Mononuclear cell (primary cell): Measurements from ENCODE around the gene CSF3. TPM values are rescaled to one million over a fixed set of nuclear protein-coding genes. Genes with fewer than 3 reads are reported as not detected.
A peak's percentile ranks its signal among the peaks of the same experiment; 100 is the strongest.
"Not testable (repeated sequence)": the region's sequence is repeated elsewhere in the genome, so short reads cannot be mapped to it uniquely, and the experiment has no call there.

ENCODE experiments used
- H3K27me3 ChIP-seq: 2 replicates; pipeline ENCODE4 v1.6.0; 2011; ENCODE audit warnings: low read length, control low read depth; ENCODE audit not compliant: insufficient read depth
- H3K4me1 ChIP-seq: 2 replicates; pipeline ENCODE4 v1.5.1; 2011; ENCODE audit warnings: mild to moderate bottlenecking, low read length, control low read depth; ENCODE audit not compliant: insufficient read depth
- H3K4me3 ChIP-seq: 2 replicates; pipeline ENCODE4 v1.5.1; 2011; ENCODE audit warnings: mild to moderate bottlenecking, low read length, moderate library complexity
- H3K9me3 ChIP-seq: 2 replicates; pipeline ENCODE4 v1.5.1; 2011; ENCODE audit warnings: low read depth, mild to moderate bottlenecking, control low read depth, low read length
- total RNA-seq: library from RNA; depleted of rRNA; stranded (reverse); fragments of >200 nt; gene quantifications from one replicate; pipeline ENCODE4 v1.2.3, GENCODE V29; 2012

The CSF3 gene
- total RNA-seq, 1 donor = not detected

DNA sequence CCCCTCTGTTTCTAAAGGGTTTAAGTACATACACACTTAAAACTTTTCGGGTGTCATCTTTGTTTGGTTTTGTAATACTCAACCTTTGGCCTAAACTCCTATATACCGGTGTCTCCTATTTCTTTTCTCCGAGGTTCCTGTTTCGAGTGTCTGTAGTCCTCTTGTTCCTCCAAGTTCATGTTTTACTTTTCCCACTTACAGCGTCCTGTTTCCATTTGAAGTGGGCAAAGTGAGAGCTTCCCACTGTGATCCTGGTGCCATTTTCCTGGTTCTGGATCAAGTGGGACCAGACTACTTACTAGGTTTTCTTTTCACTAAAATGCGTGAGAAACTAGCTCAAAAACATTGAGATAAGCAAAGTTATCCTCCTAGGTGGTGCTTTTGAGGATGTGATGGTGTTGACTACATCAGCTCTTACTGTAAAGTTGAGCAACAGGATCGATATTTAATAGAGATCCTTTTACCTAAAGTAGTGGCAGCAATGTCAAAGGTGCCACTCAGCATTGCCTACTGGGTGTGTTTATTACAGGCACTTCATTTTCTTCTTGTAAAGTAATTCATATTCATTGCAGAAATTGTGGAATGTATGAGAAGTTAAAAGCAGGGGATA lies 33.4 kb upstream of the CSF3 start:
- H3K27me3 ChIP-seq = no peaks in the 10 kb centered on the region
- peaks cover 23% of the 10 kb centered on the region for H3K4me1 ChIP-seq
- H3K9me3 ChIP-seq = no peaks in the 10 kb centered on the region
- H3K4me3 ChIP-seq = peak overlapping the region; percentile 87

DNA sequence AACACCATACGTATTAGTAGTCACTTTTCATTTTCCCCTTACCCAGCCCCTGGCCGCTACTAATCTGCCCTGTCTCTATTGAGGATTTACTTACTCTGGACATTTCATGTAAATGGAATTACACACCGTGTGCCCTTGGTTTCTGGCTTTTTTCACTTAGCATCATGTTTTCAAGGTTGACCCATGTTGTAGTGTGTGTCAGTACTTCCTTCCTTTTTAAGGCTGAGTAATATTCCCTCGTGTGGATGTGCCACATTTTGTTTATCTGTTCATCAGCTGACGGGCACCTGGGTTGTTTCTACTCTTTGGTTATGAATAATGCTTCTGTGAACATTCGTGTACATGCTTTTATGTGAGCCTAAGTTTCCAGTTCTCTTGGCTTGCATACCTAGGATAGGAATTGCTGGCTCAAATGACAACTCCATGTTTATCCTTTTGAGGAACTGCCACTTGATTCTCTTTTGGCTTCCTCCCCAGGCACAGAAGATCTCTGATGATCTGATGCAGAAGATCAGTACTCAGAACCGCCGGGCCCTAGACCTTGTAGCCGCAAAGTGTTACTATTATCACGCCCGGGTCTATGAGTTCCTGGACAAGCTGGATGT lies 26.9 kb upstream of the CSF3 start:
- no peaks in the 10 kb centered on the region for H3K4me1 ChIP-seq
- no peak overlapping the region for H3K4me3 ChIP-seq
- no peaks in the 10 kb centered on the region for H3K27me3 ChIP-seq
- no peaks in the 10 kb centered on the region for H3K9me3 ChIP-seq

DNA sequence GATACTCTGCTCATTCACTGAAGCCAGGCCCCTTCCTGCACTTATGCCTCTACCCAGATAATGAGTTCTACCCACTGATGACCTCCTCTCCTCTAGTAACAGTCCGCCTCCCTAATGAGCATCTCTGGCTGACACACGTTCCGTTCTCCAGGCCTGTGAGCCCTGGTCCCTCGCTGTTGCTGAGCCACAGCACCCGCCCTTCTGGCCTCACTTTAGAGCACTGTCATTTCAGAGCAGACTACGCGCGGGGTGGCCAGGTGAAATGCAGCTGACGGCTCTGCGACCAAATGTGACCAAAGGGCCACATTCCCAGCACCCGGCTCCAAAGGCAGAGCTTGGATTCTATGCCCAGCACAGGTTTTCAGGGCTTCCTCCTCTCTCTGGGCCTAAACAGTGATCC lies 20.8 kb upstream of the CSF3 start:
- Histone ChIP-seq H3K4me1 (no peaks in the 10 kb centered on the region), H3K4me3 (no peak overlapping the region), H3K27me3 (no peaks in the 10 kb centered on the region), H3K9me3 (no peaks in the 10 kb centered on the region)

DNA sequence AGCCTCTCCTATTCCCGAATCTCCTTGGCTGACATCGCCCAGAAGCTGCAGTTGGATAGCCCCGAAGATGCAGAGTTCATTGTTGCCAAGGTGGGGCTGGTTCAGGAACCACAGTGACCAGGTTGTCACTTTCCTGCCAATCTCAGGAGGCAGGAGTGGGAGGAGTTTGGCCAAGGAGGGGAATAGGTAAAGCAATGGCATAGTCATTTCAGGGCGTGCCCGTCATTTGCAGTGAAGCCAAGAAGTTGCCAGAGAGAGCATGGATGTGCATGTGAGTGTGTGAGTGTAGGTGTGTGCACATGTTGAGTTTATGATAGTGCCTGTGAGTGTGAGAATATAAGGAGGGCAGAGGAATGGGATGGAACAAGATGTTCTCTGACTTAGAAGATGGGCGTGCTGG lies 19.8 kb upstream of the CSF3 start:
- Histone ChIP-seq H3K27me3 (no peaks in the 10 kb centered on the region), H3K4me1 (no peaks in the 10 kb centered on the region), H3K4me3 (no peak overlapping the region), H3K9me3 (no peaks in the 10 kb centered on the region)

DNA sequence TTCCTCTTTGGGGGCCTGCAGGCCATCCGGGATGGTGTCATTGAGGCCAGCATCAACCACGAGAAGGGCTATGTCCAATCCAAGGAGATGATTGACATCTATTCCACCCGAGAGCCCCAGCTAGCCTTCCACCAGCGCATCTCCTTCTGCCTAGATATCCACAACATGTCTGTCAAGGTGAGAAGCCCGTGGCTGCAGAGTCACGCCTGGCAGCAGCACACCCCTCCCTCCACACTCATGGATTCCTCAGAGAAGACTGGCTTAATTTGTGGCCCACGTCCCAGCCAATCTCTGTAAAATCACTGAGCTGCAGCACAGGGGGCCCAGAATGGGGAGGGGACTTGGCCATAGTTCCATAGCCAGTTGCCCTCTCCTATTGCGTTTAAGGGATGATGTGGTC lies 19.1 kb upstream of the CSF3 start:
- no peaks in the 10 kb centered on the region for H3K9me3 ChIP-seq
- no peaks in the 10 kb centered on the region for H3K27me3 ChIP-seq
- no peaks in the 10 kb centered on the region for H3K4me1 ChIP-seq
- H3K4me3 ChIP-seq = no peak overlapping the region

DNA sequence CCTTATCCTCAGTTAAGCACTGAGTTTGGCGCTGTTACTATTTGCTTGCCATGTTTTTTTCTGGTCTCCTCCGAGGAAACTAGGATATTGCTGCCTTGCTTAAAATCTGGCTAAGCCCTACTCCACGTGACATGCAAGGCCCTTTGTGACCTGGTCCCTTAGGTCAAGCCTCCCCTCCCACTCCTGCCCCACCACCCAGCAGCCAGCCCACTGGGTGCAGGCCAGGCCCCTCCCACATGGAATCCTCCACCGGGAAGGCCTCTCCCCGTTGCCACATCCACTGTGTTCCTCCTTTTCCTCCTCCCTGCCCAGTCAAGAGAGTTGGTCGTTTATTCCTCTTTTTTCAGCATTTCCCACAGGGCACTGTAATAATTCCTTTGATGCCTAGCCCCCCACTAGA lies 18.4 kb upstream of the CSF3 start:
- Histone ChIP-seq H3K4me1 (no peaks in the 10 kb centered on the region), H3K4me3 (no peak overlapping the region), H3K27me3 (no peaks in the 10 kb centered on the region), H3K9me3 (no peaks in the 10 kb centered on the region)

DNA sequence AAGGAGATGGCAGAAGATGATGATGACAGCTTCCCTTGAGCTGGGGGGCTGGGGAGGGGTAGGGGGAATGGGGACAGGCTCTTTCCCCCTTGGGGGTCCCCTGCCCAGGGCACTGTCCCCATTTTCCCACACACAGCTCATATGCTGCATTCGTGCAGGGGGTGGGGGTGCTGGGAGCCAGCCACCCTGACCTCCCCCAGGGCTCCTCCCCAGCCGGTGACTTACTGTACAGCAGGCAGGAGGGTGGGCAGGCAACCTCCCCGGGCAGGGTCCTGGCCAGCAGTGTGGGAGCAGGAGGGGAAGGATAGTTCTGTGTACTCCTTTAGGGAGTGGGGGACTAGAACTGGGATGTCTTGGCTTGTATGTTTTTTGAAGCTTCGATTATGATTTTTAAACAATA lies 17.7 kb upstream of the CSF3 start:
- H3K4me1 ChIP-seq = no peaks in the 10 kb centered on the region
- H3K27me3 ChIP-seq = no peaks in the 10 kb centered on the region
- no peaks in the 10 kb centered on the region for H3K9me3 ChIP-seq
- no peak overlapping the region for H3K4me3 ChIP-seq

DNA sequence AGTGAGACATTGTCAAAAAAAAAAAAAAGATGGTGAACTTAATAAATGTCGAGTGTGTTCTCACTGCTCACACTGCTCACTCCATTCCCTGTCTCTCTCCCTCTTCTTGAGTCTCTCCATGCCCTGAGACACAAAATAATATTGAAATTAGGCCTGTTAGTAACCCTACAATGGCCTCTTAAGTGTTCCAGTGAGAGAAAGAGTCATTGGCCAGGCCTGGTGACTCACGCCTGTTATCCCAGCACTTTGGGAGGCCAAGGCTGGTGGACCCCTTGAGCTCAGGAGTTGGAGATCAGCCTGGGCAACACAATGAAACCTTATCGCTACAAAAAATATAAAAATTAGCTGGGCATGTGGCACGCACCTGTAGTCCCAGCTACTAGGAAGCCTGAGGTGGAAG lies 16.2 kb upstream of the CSF3 start:
- H3K9me3 ChIP-seq = no peaks in the 10 kb centered on the region
- H3K27me3 ChIP-seq = no peaks in the 10 kb centered on the region
- H3K4me3 ChIP-seq = no peak overlapping the region
- no peaks in the 10 kb centered on the region for H3K4me1 ChIP-seq

DNA sequence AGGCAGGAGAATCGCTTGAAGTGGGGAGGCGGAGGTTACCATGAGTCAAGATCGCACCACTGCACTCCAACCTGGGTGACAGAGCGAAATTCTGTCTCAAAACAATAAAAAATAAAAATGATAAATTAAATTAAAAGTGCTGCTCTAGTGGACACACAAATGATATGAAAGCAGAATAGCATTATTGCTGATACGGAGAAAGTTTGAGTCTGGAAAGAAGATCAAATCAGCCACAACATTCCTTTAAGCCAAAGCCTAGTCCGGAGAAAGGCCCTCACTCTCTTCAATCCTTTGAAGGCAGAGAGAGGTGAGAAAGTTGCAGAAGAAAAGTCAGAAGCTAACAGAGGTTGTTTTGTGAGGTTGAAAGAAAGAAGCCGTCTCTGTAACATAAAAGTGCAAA lies 15.1 kb upstream of the CSF3 start:
- Histone ChIP-seq H3K27me3 (no peaks in the 10 kb centered on the region), H3K4me1 (no peaks in the 10 kb centered on the region), H3K4me3 (no peak overlapping the region), H3K9me3 (no peaks in the 10 kb centered on the region)

DNA sequence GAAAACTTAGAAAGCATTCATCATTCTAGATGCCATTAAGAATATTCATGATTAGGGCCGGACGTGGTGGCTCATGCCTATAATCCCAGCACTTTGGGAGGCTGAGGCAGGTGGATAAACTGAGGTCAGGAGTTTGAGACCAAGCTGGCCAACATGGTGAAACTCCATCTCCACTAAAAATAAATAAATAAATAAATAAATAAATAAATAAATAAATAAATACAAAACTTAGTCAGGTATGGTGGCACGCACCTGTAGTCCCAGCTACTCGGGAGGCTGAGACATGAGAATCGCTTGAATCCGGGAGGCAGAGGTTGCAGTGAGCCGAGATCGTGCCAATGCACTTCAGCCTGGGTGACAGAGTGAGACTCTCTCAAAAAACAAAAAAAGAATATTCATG lies 13.9 kb upstream of the CSF3 start:
- not testable (repeated sequence) for H3K27me3 ChIP-seq, H3K9me3 ChIP-seq, H3K4me1 ChIP-seq

DNA sequence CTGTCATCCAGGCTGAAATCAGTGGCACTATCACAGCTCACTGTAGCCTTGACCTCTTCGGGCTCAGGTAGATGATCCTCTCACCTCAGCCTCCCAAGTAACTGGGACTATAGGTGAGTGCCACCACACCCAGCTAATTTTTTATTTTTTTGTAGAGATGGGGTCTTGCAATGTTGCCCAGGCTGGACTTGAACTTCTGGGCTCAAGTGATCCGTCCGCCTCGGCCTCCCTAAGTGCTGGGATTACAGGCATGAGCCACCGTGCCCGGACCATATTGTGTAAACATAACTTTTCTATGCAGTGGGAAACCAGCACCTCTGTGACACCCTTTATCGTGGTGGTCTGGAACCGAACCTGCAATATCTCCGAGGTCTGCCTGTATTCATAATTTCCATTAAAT lies 11.2 kb upstream of the CSF3 start:
- H3K27me3 ChIP-seq = no peaks in the 10 kb centered on the region
- no peak overlapping the region for H3K4me3 ChIP-seq
- H3K9me3 ChIP-seq = no peaks in the 10 kb centered on the region
- no peaks in the 10 kb centered on the region for H3K4me1 ChIP-seq

More for the DNA sequence above, 13.9 kb upstream of the CSF3 start:
- not testable (repeated sequence) for H3K4me3 ChIP-seq

DNA sequence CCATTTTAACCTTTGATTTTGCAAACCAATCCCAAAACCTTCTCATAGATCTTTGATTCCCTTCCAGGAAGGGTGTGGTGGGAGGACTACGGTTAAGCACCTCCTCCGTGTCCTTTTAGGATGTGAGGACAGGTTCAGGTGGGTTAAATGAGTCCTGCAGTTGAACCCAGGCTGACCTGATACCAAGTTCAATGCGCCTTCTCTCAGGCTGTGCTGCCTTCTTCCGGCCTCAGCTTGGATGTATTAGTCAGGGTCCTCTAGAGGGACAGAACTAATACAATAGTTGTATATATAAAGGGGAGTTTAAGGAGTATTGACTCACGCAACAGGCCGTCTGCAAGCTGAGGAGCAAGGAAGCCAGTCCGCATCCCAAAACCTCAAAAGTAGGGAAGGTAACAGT lies 10.5 kb upstream of the CSF3 start:
- H3K4me1 ChIP-seq = no peaks in the 10 kb centered on the region
- H3K9me3 ChIP-seq = no peaks in the 10 kb centered on the region
- no peak overlapping the region for H3K4me3 ChIP-seq
- no peaks in the 10 kb centered on the region for H3K27me3 ChIP-seq

DNA sequence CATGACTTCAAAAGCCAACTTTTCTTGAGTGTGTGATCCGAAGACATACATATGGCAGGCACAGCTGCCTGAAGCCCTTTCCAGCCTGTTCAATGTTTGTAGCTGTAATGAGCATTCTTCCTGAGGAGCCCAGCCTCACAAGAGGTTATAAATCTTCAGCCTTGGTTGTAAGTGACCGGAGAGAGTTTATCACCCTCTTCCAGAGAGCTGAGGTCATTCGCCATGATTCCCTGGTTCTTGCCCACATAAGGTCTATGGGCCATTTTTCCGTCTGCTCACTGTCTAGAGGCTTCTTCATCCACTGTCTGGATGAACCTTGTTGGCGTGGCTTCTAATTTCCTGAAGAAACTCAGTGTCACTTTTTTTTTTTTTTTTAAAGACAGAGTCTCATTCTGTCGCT lies 9.7 kb upstream of the CSF3 start:
- peaks cover 5% of the 10 kb centered on the region for H3K4me1 ChIP-seq
- no peaks in the 10 kb centered on the region for H3K27me3 ChIP-seq
- no peaks in the 10 kb centered on the region for H3K9me3 ChIP-seq

DNA sequence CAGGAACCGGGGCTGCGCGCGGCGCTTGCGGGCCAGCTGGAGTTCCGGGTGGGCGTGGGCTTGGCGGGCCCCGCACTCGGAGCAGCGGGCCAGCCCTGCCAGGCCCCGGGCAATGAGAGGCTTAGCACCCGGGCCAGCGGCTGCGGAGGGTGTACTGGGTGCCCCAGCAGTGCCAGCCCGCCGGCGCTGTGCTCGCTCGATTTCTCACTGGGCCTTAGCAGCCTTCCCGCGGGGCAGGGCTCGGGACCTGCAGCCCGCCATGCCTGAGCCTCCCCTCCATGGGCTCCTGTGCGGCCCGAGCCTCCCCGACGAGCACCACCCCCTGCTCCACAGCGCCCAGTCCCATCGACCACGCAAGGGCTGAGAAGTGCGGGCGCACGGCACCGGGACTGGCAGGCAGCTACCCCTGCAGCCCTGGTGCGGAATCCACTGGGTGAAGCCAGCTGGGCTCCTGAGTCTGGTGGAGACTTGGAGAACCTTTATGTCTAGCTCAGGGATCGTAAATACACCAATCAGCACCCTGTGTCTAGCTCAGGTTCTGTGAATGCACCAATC lies 4.2 kb upstream of the CSF3 start:
- not testable (repeated sequence) for H3K4me3 ChIP-seq, H3K9me3 ChIP-seq, H3K27me3 ChIP-seq
- peaks cover 10% of the 10 kb centered on the region for H3K4me1 ChIP-seq

More for the DNA sequence above, 9.7 kb upstream of the CSF3 start:
- no peak overlapping the region for H3K4me3 ChIP-seq

DNA sequence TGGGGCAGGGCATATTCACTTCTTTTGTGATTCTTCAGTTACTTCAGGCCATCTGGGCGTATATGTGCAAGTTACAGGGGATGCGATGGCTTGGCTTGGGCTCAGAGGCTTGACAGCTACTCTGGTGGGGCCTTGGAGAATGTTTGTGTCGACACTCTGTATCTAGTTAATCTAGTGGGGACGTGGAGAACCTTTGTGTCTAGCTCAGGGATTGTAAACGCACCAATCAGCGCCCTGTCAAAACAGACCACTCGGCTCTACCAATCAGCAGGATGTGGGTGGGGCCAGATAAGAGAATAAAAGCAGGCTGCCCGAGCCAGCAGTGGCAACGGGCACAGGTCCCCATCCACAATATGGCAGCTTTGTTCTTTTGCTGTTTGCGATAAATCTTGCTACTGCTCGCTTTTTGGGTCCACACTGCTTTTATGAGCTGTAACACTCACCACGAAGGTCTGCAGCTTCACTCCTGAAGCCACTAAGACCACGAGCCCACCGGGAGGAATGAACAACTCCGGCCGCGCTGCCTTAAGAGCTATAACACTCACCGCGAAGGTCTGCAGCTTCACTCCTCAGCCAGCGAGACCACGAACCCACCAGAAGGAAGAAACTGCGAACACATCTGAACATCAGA lies 3.1 kb upstream of the CSF3 start:
- H3K4me3 ChIP-seq, H3K9me3 ChIP-seq, H3K27me3 ChIP-seq: not testable (repeated sequence)
- peaks cover 10% of the 10 kb centered on the region for H3K4me1 ChIP-seq
